ENCODE data around the gene SCFD2. TPM values are rescaled to one million over a fixed set of nuclear protein-coding genes. Genes with fewer than 3 reads are reported as not detected.

The SCFD2 gene
- total and polyA plus RNA-seq, 10 of the 15 experiments (the other 5 are each of a cell fraction or from before 2014, with no cell fraction given), result 4.8 to 37.6 (median 24.9) TPM

DNA sequence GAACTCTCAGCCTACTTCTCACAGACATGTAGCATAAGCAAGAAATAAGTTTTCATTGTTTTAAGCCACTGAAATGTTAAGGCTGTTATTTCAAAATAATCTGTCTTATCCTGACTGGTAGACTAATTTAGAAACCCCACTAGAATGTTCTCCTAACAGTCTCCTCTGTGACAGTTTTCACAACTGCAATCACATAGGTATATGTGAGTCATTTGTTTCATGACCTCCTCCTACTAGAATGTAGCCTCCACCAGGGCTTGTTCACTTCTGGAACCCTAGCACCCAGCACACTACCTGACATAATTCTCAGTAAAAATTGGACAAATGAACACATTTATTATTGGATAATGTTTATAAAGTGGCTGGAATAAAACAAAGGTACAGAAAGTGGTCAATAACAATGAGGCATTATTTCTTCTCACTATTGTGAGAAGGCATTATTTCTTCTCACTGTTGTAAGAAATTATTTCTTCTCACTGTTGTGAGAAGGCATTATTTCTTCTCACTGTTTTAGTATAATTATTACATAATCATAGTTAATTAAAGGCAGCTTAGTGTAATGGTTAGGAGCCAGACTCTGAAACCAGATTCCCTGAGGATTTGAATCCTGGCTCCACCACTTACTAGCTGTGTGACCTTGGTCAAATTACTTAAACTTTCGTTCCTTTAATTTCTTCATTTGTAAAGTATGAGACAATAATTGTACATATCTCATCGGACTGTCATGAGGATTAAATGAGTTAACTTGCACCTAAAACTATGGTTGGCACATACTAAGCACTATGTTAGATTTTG, 252.2 kb downstream of the SCFD2 start:
- ATAC-seq (peak; percentile 80), DNase-seq (ENCODE audit: low read depth, low spot score) (no peak), FAIRE-seq (no peak)
- Histone ChIP-seq H4K20me1 (ENCODE audit: control insufficient read depth, insufficient read depth) (no peaks in the 10 kb centered on the region), H3K9me3 (replicated peaks; ENCODE audit: control insufficient read depth, insufficient read depth, low read length) (no peaks in the 10 kb centered on the region; the same call in 2 of the 3 replicates), H3K27me3 (replicated peaks in 1 of 2; ENCODE audit: control insufficient read depth in 2 of 2, insufficient read depth in 2 of 2, low read length in 1 of 2) (no peaks in the 10 kb centered on the region), H3K9ac (ENCODE audit: control insufficient read depth, insufficient read depth, low read length) (no peak overlapping the region), H2AFZ (ENCODE audit: control insufficient read depth, low read depth, low read length) (no peak overlapping the region), H3K4me1 (ENCODE audit: control insufficient read depth, insufficient read depth, low read length) (no peaks in the 10 kb centered on the region), H3K27ac (ENCODE audit: control insufficient read depth, insufficient read depth) (no peak overlapping the region), H3K79me2 (ENCODE audit: control insufficient read depth, insufficient read depth, low read length) (no peaks in the 10 kb centered on the region), H3K36me3 (ENCODE audit: control insufficient read depth in 2 of 2, insufficient read depth in 2 of 2, low read length in 1 of 2) (no peaks in the 10 kb centered on the region), H3K4me2 (ENCODE audit: control insufficient read depth, insufficient read depth) (no peak overlapping the region), H3K4me3 (no peak overlapping the region)
- CTCF ChIA-PET, result interaction anchor here (0.7 kb wide), 1 partner anchor 19 kb away, joined by 4 read pairs; no protein-coding TSS in a partner anchor
- TF ChIP-seq BHLHE40 (IDR thresholded peaks at IDR 0.05; ENCODE audit: borderline replicate concordance in 1 of 2, low read depth in 2 of 2, low read length in 1 of 2), result no peak
- no peak for TF ChIP-seq ZBED1 (IDR thresholded peaks at IDR 0.05; ENCODE audit: borderline replicate concordance)
- no peak for TF ChIP-seq CEBPZ (IDR thresholded peaks at IDR 0.05; ENCODE audit: low read depth, low read length)
- no peak for TF ChIP-seq FOXK2 (IDR thresholded peaks at IDR 0.05)
- TF ChIP-seq CHD2 (IDR thresholded peaks at IDR 0.05; ENCODE audit: borderline replicate concordance, low read depth, low read length), result no peak
- TF ChIP-seq ETV6 (conservative IDR thresholded peaks at IDR 0.05 in 1 of 2, IDR thresholded peaks at IDR 0.05 in 1 of 2; ENCODE audit: borderline replicate concordance in 1 of 2, low read depth in 1 of 2), result no peak
- TF ChIP-seq CREM (IDR thresholded peaks at IDR 0.05; ENCODE audit: low read depth), result no peak
- TF ChIP-seq ZBTB11 (CRISPR knock-in tag; IDR thresholded peaks at IDR 0.05), result no peak
- no peak for TF ChIP-seq NRF1 (conservative IDR thresholded peaks at IDR 0.05; ENCODE audit: low read depth, low read length)
- TF ChIP-seq, protein P1, sequence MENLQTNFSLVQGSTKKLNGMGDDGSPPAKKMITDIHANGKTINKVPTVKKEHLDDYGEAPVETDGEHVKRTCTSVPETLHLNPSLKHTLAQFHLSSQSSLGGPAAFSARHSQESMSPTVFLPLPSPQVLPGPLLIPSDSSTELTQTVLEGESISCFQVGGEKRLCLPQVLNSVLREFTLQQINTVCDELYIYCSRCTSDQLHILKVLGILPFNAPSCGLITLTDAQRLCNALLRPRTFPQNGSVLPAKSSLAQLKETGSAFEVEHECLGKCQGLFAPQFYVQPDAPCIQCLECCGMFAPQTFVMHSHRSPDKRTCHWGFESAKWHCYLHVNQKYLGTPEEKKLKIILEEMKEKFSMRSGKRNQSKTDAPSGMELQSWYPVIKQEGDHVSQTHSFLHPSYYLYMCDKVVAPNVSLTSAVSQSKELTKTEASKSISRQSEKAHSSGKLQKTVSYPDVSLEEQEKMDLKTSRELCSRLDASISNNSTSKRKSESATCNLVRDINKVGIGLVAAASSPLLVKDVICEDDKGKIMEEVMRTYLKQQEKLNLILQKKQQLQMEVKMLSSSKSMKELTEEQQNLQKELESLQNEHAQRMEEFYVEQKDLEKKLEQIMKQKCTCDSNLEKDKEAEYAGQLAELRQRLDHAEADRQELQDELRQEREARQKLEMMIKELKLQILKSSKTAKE (IDR thresholded peaks at IDR 0.05; ENCODE audit: low read depth, poor library complexity, severe bottlenecking), result no peak
- no peak for TF ChIP-seq NFYB (IDR thresholded peaks at IDR 0.05; ENCODE audit: insufficient read depth, low read depth, low read length)
- no peak for TF ChIP-seq IRF3 (IDR thresholded peaks at IDR 0.05)
- WGBS (ENCODE audit: insufficient coverage, insufficient replicate concordance, low lambda C conversion rate, missing lambda C conversion rate), result 69% methylated on average over 2 of the region's 2 CpGs
- BruUV-seq (replicated peaks), result no TSS peak
- intact Hi-C loops (cut with micrococcal nuclease; ENCODE audit: unreplicated experiment) (no loop called here), in situ Hi-C loops (cut with MboI) (no loop called here)
- POLR2A ChIA-PET, result no interaction called here
- RAD21 ChIA-PET (ENCODE audit: unreplicated experiment), result no interaction called here
- SMC1A ChIA-PET (ENCODE audit: uncharacterized antibody, unreplicated experiment), result interaction anchor here (0.7 to 1.4 kb wide), 2 partner anchors 11 to 39 kb away, joined by 3 to 4 read pairs; no protein-coding TSS in a partner anchor
